ENCODE results near the gene SPTLC2.
A peak's percentile ranks its signal among the peaks of the same experiment; 100 is the strongest.

Gene SPTLC2

DNA sequence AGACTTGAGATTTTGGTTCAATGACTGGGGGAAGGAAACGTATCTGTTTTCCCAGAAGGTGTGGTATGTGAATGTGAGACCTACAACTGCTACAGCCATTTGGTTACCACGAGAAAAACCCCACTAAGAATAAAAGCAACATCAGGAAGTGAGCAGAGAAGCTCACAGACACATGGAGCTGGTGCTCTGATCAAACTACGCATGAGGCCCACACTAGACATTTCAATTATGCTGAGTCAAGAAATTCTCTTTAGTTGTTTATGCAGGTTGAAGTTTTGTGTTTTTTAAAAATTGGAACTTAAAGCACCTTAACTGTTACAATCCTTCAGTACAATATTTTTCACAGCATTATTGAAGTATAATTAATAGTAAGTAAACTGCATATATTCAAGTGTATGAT, 8.9 kb upstream of the SPTLC2 start:
- no peak overlapping the region for H3K4me3 ChIP-seq (ENCODE audit: low read depth, low read length)

- H3K4me3 ChIP-seq (ENCODE audit: low read depth, low read length): no peak overlapping the region
Observed at GRCh38 chr14:77623201-77623600, 6.8 kb upstream of the SPTLC2 start.

GRCh38 chr14:77622366-77622961, 6.0 kb upstream of the SPTLC2 start:
- no peak overlapping the region for H3K4me3 ChIP-seq (ENCODE audit: low read depth, low read length)

- no peak overlapping the region for H3K4me3 ChIP-seq (ENCODE audit: low read depth, low read length)
Observed at GRCh38 chr14:77620222-77620870, 3.9 kb upstream of the SPTLC2 start.

DNA sequence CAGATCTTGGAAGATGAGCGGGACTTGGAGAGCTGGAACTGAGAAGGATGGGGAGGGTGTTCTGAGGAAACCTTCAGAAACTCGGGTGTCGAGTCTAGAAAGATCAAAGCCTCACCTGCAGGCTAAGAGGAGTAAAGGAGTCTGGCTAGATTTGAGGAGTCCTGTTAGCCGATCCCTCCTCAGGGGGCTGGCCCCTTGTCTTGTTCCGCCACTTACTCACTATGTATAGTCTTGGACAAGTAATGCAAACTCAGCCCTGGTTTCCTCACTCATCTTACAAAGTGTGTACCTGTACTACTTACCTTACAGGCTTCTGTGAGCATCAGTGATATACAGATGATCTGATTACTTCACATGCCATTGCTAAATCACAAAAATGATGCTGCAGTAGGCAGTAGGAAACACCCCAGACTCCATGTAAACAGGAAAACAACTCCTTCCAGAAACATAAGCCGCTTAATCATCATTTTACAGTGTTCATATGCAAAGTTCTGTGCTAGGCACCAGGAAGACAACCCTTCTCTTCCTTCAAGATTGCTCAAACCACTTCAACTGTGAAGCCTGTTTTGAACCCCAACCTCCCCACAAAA, 2.0 kb upstream of the SPTLC2 start:
- H3K4me3 ChIP-seq (ENCODE audit: low read depth, low read length): no peak overlapping the region

DNA sequence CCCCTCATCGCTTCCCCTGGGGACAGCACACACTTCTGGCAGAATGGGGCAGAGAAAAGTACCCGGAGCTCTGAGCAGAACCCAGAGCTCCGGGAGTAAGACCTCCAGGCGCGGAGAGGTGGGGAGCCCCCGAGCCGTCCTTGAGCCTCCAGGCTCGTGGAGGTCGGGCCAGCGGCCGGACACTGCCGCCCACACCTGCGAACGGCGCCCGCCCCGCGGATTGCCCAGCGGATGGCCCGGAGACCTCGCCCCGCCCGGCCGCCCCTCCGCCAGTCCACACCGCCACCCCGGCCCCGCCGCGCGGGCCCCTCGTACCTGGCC, 344 bp downstream of the SPTLC2 start:
- H3K4me3 ChIP-seq (ENCODE audit: low read depth, low read length): peak overlapping the region; percentile 86

- H3K4me3 ChIP-seq (ENCODE audit: low read depth, low read length): peak overlapping the region; percentile 86
Observed at GRCh38 chr14:77615361-77616132, 890 bp downstream of the SPTLC2 start.

- H3K4me3 ChIP-seq (ENCODE audit: low read depth, low read length): no peak overlapping the region
Observed at GRCh38 chr14:77613201-77613600, 3.2 kb downstream of the SPTLC2 start.

DNA sequence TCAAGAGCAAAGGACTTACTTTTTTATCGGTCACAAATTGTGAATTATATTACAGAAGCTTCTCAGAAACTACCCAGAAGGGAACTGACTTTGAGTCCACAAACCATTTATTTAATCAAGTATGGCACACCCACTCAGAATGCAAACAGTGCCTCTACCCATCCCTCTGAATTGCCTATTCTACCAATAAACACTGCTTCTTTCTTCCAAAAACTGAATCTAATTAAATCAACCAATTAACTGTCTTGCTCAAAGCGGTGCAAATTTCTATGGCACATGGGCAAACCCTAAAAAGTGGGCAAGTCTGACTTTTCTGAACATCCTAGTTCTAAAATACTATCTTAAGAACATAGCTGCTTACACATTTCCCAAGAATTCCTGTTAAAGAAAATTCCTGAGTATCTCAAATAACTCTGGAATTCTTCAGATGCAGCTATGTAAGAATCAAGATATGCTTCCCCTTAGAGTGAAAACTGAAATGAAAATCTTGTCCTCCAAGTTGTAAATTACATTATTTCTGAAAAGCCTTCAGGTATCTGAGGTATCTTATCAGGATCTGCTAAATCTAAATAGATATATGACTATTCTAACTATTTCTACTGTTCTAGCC, 4.3 kb downstream of the SPTLC2 start:
- H3K4me3 ChIP-seq (ENCODE audit: low read depth, low read length): no peak overlapping the region

- H3K4me3 ChIP-seq (ENCODE audit: low read depth, low read length): no peak overlapping the region
Observed at GRCh38 chr14:77610553-77610952, 5.9 kb downstream of the SPTLC2 start.

- H3K4me3 ChIP-seq (ENCODE audit: low read depth, low read length): no peak overlapping the region
Observed at GRCh38 chr14:77609922-77610321, 6.5 kb downstream of the SPTLC2 start.

DNA sequence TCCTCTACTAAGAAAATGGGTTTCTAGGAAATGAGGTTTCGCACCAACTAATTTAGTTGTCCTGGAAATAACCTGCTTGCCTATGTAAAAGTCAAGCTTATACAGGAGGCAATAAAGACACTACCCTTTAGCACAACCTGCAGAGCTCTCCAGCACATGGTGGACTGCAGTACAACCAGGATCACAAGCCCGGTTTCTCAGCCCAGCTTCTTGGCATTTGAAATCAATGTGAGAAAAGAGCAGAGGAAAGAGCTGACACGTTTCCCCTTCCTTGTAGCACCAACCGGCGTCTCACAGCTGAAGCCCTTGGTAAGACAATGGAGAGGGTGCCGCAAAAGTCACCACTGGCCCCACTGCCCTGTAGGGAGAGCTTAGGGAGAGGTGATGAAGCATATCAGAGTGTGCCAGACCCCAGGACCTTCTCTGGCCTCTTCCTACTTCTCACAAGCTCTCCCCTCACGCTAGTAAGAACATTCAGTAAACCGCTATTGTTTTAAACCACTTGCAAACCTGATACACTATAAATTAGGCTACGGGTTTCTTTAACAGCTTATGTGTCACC, 8.6 kb downstream of the SPTLC2 start:
- no peak overlapping the region for H3K4me3 ChIP-seq (ENCODE audit: low read depth, low read length)

DNA sequence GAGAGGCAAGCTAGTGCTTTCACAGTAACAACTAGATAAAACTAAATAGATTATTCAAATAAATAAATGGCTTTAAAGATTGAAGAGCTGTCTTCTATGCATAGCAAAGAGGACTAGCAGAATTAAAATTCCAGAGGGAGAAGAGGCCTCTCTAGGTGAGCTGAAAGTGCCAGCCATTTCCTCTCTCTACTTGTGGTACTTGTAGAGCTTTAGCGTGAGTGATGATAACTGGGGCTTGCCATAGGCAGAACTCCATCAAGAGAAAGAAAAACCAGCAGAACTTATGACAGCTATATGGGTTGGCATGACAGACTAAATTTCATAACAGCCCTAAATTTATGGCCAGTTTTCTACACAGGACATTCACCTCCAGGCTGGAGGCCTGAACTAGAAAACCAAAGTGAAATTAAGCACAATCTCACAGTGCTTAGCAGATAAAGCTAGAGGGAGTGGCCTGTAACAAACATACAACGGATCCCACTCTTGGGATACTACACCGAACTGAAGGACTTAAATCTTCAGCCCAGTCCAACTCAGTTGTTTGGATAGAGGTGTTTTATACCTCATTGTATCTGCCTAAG, 11.0 kb downstream of the SPTLC2 start:
- H3K4me3 ChIP-seq (ENCODE audit: low read depth, low read length): no peak overlapping the region

DNA sequence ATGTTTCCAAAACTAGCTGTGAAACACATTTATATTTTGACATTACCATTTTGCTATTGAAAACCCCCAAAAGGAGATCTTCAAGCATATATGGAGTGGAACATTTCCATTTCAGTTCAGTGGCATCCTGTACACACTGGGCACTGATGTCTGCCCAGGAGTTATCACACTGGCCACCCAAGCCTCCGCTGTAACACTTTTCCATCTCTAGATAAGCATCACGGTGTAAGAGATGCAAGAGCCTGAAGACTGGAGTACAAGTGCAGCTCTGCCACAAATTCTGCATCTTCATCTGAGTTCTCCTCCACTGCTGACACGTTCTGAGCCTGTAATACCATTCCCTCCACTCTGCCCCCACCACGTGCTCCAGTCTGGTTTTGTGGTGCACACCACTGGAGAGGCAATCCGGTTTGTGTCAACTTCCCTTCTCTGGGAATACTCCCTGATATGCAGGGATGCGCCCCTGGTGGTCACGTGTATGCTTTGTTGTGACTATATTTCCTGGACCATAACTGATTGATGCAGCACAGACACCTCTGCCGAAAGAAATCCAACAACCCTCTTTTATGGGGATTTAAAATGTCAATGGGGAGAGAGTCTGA, 12.7 kb downstream of the SPTLC2 start:
- H3K4me3 ChIP-seq (ENCODE audit: low read depth, low read length): no peak overlapping the region

- H3K4me3 ChIP-seq (ENCODE audit: low read depth, low read length): no peak overlapping the region
Observed at GRCh38 chr14:77603031-77603430, 13.4 kb downstream of the SPTLC2 start.

DNA sequence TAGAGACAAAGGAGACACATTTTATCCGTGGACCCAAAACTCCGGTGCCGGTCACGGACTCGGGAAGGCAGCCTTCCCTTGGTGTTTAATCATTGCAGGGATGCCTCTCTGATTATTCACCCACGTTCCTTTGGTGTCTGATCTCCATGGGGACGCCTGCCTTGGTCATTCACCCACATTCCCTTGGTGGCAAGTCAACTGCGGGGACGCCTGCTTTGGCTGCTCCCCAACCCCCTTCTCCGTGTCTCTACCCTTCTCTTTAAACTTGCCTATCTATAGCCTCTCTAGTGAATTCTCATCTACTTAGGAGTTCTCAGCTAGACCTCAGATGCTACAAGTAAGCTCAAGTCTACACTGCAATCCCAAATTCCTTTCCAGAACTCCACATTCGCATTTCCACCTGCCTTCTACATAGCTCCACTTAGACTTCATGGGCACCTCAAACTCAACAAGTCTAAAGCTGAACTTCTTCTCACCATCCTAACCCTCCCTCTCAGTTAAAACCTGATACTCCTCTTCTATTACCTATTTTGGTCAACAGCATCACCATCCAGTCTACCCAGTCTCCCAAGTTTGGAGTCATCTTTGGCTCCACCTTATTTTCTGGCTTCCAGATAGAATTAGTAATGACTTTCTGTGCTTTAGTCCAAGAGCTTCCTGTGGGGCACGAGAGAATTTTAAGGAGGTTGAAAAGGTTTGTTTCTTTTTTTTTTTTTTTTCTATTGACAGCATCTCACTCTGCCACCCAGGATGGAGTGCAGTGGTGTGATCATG, 14.4 kb downstream of the SPTLC2 start:
- H3K4me3 ChIP-seq (ENCODE audit: low read depth, low read length): no peak overlapping the region

- no peak overlapping the region for H3K4me3 ChIP-seq (ENCODE audit: low read depth, low read length)
Observed at GRCh38 chr14:77599889-77600288, 16.5 kb downstream of the SPTLC2 start.

DNA sequence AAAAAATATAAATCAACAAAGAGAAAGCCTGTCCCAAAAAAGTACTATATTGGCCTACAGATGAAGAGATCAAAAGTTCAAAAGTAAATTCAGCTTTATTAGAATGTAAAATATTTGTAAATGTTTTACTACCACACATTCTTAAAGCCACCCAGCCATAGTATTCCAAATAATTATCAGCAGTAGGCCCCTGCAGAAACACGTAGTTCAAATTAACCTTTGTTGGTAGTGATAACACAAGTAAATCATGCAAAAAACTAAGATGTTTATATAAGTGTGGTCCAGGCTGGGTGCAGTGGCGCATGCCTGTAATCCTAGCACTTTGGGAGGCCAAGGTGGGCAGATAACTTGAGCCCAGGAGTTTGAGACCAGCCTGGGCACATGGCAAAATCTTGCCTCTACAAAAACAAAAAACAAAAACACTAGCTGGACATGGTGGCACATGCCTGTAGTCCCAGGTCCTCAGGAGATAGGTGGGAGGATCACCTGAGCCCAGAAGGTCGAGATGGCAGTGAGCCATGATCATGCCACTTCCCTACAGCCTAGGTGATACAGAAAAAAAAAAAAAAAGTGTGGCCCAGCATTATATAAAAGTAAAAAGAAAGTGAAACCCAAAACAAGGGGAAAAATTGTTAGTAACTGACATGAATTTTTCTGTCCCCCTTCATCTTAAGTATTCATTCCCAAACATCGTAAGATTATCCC, 17.9 kb downstream of the SPTLC2 start:
- no peak overlapping the region for H3K4me3 ChIP-seq (ENCODE audit: low read depth, low read length)

DNA sequence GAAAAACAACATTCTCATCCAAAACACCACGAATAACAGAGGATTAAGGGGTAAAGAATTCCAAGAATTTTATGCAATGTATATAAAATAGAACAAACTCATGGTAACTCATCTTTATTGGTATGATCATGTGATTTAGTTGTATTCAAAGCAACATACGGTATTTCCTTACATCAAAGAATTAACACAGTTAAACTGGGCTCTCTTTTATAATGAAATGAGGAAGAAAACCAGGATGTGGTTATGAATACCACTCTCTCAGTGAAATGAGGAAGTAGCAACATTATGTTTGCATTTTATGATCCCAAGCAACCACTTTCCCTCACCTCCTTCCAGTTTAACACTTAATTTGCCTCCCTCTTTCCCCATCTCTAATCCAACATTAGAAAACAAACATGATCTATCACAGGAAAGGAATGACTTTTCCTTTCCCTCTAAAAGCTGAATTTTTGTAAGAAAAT, 22.9 kb downstream of the SPTLC2 start:
- H3K4me3 ChIP-seq (ENCODE audit: low read depth, low read length): no peak overlapping the region

Data from iPS-11a (cell line).